DND-41 (cell line): ENCODE data around the gene SSH3.

Experiments used
- CTCF ChIP-seq: IDR thresholded peaks from 2 replicates; pipeline ENCODE4 v1.5.1; 2012; ENCODE audit warnings: borderline replicate concordance, low read length, moderate library complexity, mild to moderate bottlenecking; ENCODE audit not compliant: poor library complexity, severe bottlenecking; ENCODE audit errors: extremely low read depth
- EZH2 ChIP-seq: IDR thresholded peaks from 3 replicates; pipeline ENCODE4 v1.6.1; 2012; ENCODE audit warnings: borderline replicate concordance, low read depth, mild to moderate bottlenecking, moderate library complexity, low read length, inconsistent platforms; ENCODE audit not compliant: severe bottlenecking

- TF ChIP-seq CTCF (no peak), EZH2 (no peak)
These were observed 24.3 kb upstream of the SSH3 start for GRCh38 chr11:67278939-67279588.
